HCT116 (cell line): Measurements from ENCODE around the gene TMEM219. TPM values are rescaled to one million over a fixed set of nuclear protein-coding genes. Genes with fewer than 3 reads are reported as not detected.

ENCODE experiments used
- ATAC-seq: fragments of 200-7000 bp; cut with Tn5 transposase; 2 replicates; pipeline ENCODE4 v1.9.1; 2020; ENCODE audit warnings: mild to moderate bottlenecking, moderate library complexity
- BruUV-seq: library from RNA; stranded (reverse); fragments of 400-500 nt; replicated peaks from 2 replicates; lab custom pipeline; 2021; lab: Mats Ljungman, UMichigan
- CTCF ChIA-PET: fragments of 300-600 bp; sonication (Branson Sonifier 250); formaldehyde crosslinking; loops from one replicate; lab custom pipeline; 2021; ENCODE audit warnings: antibody characterized with exemption; lab: Charles Lee
- POLR2A ChIA-PET: fragments of 300-600, 350-600 bp; sonication (Branson Sonifier 250); formaldehyde crosslinking; loops from one replicate; lab custom pipeline; 2021; ENCODE audit warnings: antibody characterized with exemption; lab: Charles Lee
- RAD21 ChIA-PET, 2 experiments: fragments of 300-600 bp; sonication (Branson Sonifier 250); formaldehyde crosslinking; loops; one replicate each; lab custom pipeline; 2023; ENCODE audit warnings: low total read pairs in 2 of 2; ENCODE audit not compliant: uncharacterized antibody in 2 of 2, unreplicated experiment in 2 of 2, low non-redundant PET in 1 of 2; lab: Charles Lee
- DNase-seq: peaks from one replicate; pipeline ENCODE4 v3.0.0-alpha.2; 2010; ENCODE audit warnings: low read depth, low spot score
- H2AFZ ChIP-seq: fragments of 200-600 bp; shearing (Covaris generic), sonication (generic); 2 replicates; pipeline ENCODE4 v1.6.1; 2017; ENCODE audit warnings: low read depth, mixed run types, mixed read lengths, antibody characterized with exemption, low read length; ENCODE audit not compliant: poor library complexity, severe bottlenecking
- H3K27ac ChIP-seq: 2 replicates; pipeline ENCODE4 v1.5.1; 2012; ENCODE audit warnings: low read depth, low read length
- H3K27me3 ChIP-seq: fragments of 200-600 bp; sonication (generic); 2 replicates; pipeline ENCODE4 v1.6.1; 2016; ENCODE audit warnings: mixed run types, low read length, mixed read lengths; ENCODE audit not compliant: insufficient read depth
- H3K36me3 ChIP-seq, 2 experiments: fragments of 200-500 bp in 1 of 2; fragments of 200-600 bp in 1 of 2; sonication (Bioruptor generic) in 1 of 2; sonication (generic) in 1 of 2; 2 replicates each; pipeline versions ENCODE4 v1.5.1 to v1.6.1; 2014 to 2016; ENCODE audit warnings: low read length in 2 of 2, inconsistent platforms in 1 of 2, mixed read lengths in 1 of 2, mixed run types in 1 of 2; ENCODE audit not compliant: insufficient read depth in 2 of 2, control insufficient read depth in 1 of 2
- H3K4me1 ChIP-seq, 2 experiments: fragments of 200-600 bp in 1 of 2; sonication (generic) in 1 of 2; 2 replicates each; pipeline versions ENCODE4 v1.5.1 to v1.6.1; 2012 to 2017; ENCODE audit warnings: low read length in 2 of 2, inconsistent platforms in 1 of 2, mild to moderate bottlenecking in 1 of 2, mixed read lengths in 1 of 2, mixed run types in 1 of 2, moderate library complexity in 1 of 2; ENCODE audit not compliant: insufficient read depth in 2 of 2, control insufficient read depth in 1 of 2
- H3K4me2 ChIP-seq: fragments of 200-600 bp; sonication (generic); 2 replicates; pipeline ENCODE4 v1.6.1; 2017; ENCODE audit warnings: mixed run types, low read length, mixed read lengths
- H3K4me3 ChIP-seq, 2 experiments: fragments of 200-600 bp in 1 of 2; sonication (generic) in 1 of 2; replicated peaks in 1 of 2; 2 replicates each; pipeline ENCODE4 v1.5.1; 2011 to 2016; ENCODE audit warnings: low read length in 2 of 2, control low read depth in 1 of 2, low read depth in 1 of 2, mild to moderate bottlenecking in 1 of 2, mixed read lengths in 1 of 2, mixed run types in 1 of 2
- H3K79me2 ChIP-seq: fragments of 200-600 bp; sonication (generic); 2 replicates; pipeline ENCODE4 v1.6.1; 2017; ENCODE audit warnings: mild to moderate bottlenecking, mixed run types, low read length, moderate library complexity, mixed read lengths; ENCODE audit not compliant: insufficient read depth
- H3K9ac ChIP-seq: fragments of 200-600 bp; sonication (generic); 2 replicates; pipeline ENCODE4 v1.6.1; 2016; ENCODE audit warnings: low read length, mixed read lengths
- H3K9me2 ChIP-seq: fragments of 200-600 bp; sonication (generic), shearing (Covaris generic); 2 replicates; pipeline ENCODE4 v1.6.1; 2017; ENCODE audit warnings: mixed run types, mild to moderate bottlenecking, moderate library complexity; ENCODE audit not compliant: insufficient read depth
- H3K9me3 ChIP-seq, 2 experiments: fragments of 200-500 bp in 1 of 2; fragments of 200-600 bp in 1 of 2; sonication (Bioruptor generic) in 1 of 2; sonication (generic) in 1 of 2; 2 replicates each; pipeline ENCODE4 v1.6.1; 2014 to 2017; ENCODE audit warnings: low read length in 2 of 2, mixed read lengths in 2 of 2, inconsistent platforms in 1 of 2, low read depth in 1 of 2, mild to moderate bottlenecking in 1 of 2, mixed run types in 1 of 2, moderate library complexity in 1 of 2; ENCODE audit not compliant: control insufficient read depth in 1 of 2, insufficient read depth in 1 of 2
- H4K20me1 ChIP-seq: fragments of 200-600 bp; sonication (generic), shearing (Covaris generic); 2 replicates; pipeline ENCODE4 v1.6.1; 2017; ENCODE audit warnings: mixed run types, mild to moderate bottlenecking, moderate library complexity; ENCODE audit not compliant: insufficient read depth
- ATF3 ChIP-seq: IDR thresholded peaks from 2 replicates; pipeline ENCODE4 v1.6.1; 2012
- EGR1 ChIP-seq: IDR thresholded peaks from 2 replicates; pipeline ENCODE4 v1.6.1; 2012; ENCODE audit warnings: low read depth
- EZH2phosphoT487 ChIP-seq: fragments of 200-600 bp; IDR thresholded peaks from 2 replicates; pipeline ENCODE4 v1.6.1; 2018; ENCODE audit warnings: antibody characterized with exemption, borderline replicate concordance
- SIN3A ChIP-seq: IDR thresholded peaks from 2 replicates; pipeline ENCODE4 v1.6.1; 2012; ENCODE audit warnings: low read depth
- TCF7L2 ChIP-seq: IDR thresholded peaks from 2 replicates; pipeline ENCODE4 v1.7.0; 2011; ENCODE audit warnings: borderline replicate concordance, inconsistent platforms; ENCODE audit not compliant: insufficient read depth, insufficient read length; ENCODE audit errors: extremely low read depth
- ZBTB33 ChIP-seq: IDR thresholded peaks from 2 replicates; pipeline ENCODE4 v1.6.1; 2011; ENCODE audit warnings: mild to moderate bottlenecking, low read length, moderate library complexity; ENCODE audit not compliant: insufficient replicate concordance; ENCODE audit errors: extremely low read depth
- intact Hi-C: fragments of 100-400 bp; cut with micrococcal nuclease; formaldehyde crosslinking; loops from 2 replicates; pipeline ENCODE4 v1.10.0; 2022
- total RNA-seq: library from RNA; stranded (reverse); gene quantifications from one replicate; pipeline ENCODE4 v1.2.1, GENCODE V29; 2021; ENCODE audit not compliant: unreplicated experiment

The TMEM219 gene
- total RNA-seq, 1 experiment from 2014 or later, result 75.5 TPM

- intact Hi-C loops, result no loop called here
- Histone ChIP-seq H2AFZ (no peak overlapping the region), H3K4me2 (no peak overlapping the region), H3K36me3 (peaks cover 26 to 36% of the 10 kb centered on the region in 2 experiments; a peak in 3 of 4 replicates), H3K27ac (no peak overlapping the region), H3K9me2 (no peaks in the 10 kb centered on the region), H3K9ac (no peak overlapping the region), H3K9me3 (no peaks in the 10 kb centered on the region), H3K4me1 (peaks cover 4 to 11% of the 10 kb centered on the region in 2 experiments; a peak in 2 of 4 replicates), H3K4me3 (no peak overlapping the region), H3K27me3 (no peaks in the 10 kb centered on the region), H3K79me2 (peaks cover 52% of the 10 kb centered on the region), H4K20me1 (no peaks in the 10 kb centered on the region)
- no peak for ATAC-seq
- ChIA-PET RAD21 (no interaction called here), CTCF (no interaction called here), POLR2A (no interaction called here)
- BruUV-seq, result no TSS peak
- no peak for DNase-seq
- TF ChIP-seq TCF7L2 (no peak), SIN3A (no peak), EGR1 (no peak), ATF3 (no peak), EZH2phosphoT487 (no peak), ZBTB33 (no peak)
These were observed 41.4 kb upstream of the TMEM219 start for GRCh38 chr16:29920288-29921033.
